Thoracic aorta (tissue), 2 donors: Measurements from ENCODE around the gene TEX11. TPM values are rescaled to one million over a fixed set of nuclear protein-coding genes. Genes with fewer than 3 reads are reported as not detected.
"Not testable (repeated sequence)": the region's sequence is repeated elsewhere in the genome, so short reads cannot be mapped to it uniquely, and the experiment has no call there.

Experiments
- ATAC-seq: fragments of 150-250 bp; one replicate; pipeline ENCODE4 v1.8.0; 2017; ENCODE audit warnings: low read depth; ENCODE audit not compliant: insufficient number of reproducible peaks, low FRiP score
- DNase-seq: peaks from one replicate; pipeline ENCODE4 v3.0.0-alpha.2; 2020; ENCODE audit warnings: low spot score
- H3K27ac ChIP-seq, 2 donors: fragments of 200-600 bp; sonication (generic); 1 replicate in 1 of 2; 2 replicates in 1 of 2; pipeline ENCODE4 v1.5.1; 2016; ENCODE audit warnings: mild to moderate bottlenecking in 2 of 2, moderate library complexity in 2 of 2
- H3K27me3 ChIP-seq: fragments of 200-600 bp; sonication (generic); replicated peaks from 2 replicates; pipeline ENCODE4 v1.6.0; 2016; ENCODE audit warnings: mild to moderate bottlenecking; ENCODE audit not compliant: insufficient read depth
- H3K36me3 ChIP-seq: fragments of 200-600 bp; sonication (generic); one replicate; pipeline ENCODE4 v1.5.1; 2016
- H3K4me1 ChIP-seq, 2 donors: fragments of 200-600 bp; sonication (generic); 1 replicate in 1 of 2; 2 replicates in 1 of 2; pipeline versions ENCODE4 v1.5.1 to v1.6.0; 2016; ENCODE audit warnings: low read depth in 2 of 2, mild to moderate bottlenecking in 1 of 2; ENCODE audit not compliant: control insufficient read depth in 1 of 2
- H3K4me3 ChIP-seq: fragments of 200-600 bp; sonication (generic); 2 replicates; pipeline ENCODE4 v1.5.1; 2016; ENCODE audit warnings: mild to moderate bottlenecking
- H3K9me3 ChIP-seq: fragments of 200-600 bp; sonication (generic); 2 replicates; pipeline ENCODE4 v1.5.1; 2016
- CTCF ChIP-seq: fragments of 200-600 bp; sonication (generic); IDR thresholded peaks from one replicate; pipeline ENCODE4 v1.5.1; 2019; ENCODE audit warnings: antibody characterized with exemption
- total RNA-seq, 2 donors: library from RNA; depleted of rRNA; stranded (reverse); fragments of >200 nt; gene quantifications; one replicate each; pipeline versions ENCODE4 v1.1.0 to v1.2.3, GENCODE V29; 2016

TEX11 gene
- total RNA-seq, 2 donors from 2014 or later: not detected

- ATAC-seq (no peak), DNase-seq (no peak)
- TF ChIP-seq CTCF: no peak
- H3K36me3 ChIP-seq: no peaks in the 10 kb centered on the region
- H3K27ac ChIP-seq: no peak overlapping the region
- no peaks in the 10 kb centered on the region for H3K9me3 ChIP-seq
- no peaks in the 10 kb centered on the region for H3K4me1 ChIP-seq
- H3K4me3 ChIP-seq: no peak overlapping the region
- H3K27me3 ChIP-seq: no peaks in the 10 kb centered on the region
Measured at GRCh38 chrX:70605352-70605751, 303.2 kb downstream of the TEX11 start.

DNA sequence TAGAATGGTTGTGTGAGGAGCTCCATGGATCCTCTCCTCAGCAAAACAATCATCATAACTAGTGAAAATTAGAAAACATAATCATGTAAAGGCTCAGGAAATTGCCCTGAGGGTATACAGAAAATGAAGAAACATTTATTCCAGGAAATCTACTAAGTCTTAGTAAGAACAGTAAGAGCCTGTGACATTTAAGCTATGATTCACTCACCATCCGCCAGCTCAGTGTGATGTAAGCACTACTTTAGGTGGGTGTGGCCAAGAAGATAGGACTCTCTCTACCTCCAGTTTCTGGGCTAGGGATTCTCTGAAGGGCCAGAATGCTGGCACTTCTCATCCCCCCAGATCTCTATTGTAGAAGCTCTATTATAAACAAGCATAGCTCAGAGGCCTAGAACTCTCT lies 316.4 kb downstream of the TEX11 start:
- TF ChIP-seq CTCF: no peak
- Histone ChIP-seq H3K4me3 (no peak overlapping the region), H3K36me3 (no peaks in the 10 kb centered on the region), H3K27ac (no peak overlapping the region), H3K9me3 (no peaks in the 10 kb centered on the region), H3K4me1 (no peaks in the 10 kb centered on the region), H3K27me3 (no peaks in the 10 kb centered on the region)
- ATAC-seq (no peak), DNase-seq (no peak)

DNA sequence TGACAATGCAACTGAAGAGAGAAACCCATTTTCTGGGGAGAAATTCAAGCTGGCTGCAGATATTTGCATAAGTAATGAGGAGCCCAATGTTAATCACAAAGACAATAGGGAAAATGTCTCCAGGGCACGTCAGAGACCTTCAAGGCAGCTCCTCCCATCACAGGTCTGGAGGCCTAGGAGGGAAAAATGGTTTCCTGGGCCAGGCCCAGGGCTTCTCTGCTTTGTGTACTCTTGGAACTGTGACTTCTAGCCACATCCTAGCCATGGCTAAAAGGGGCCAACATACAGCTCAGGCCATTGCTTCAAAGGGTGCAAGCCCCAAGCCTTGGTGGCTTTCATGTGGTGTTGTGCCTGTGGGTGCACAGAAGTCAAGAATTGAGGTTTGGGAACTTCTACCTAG lies 321.4 kb downstream of the TEX11 start:
- not testable (repeated sequence) for H3K9me3 ChIP-seq, H3K27me3 ChIP-seq, ATAC-seq, H3K36me3 ChIP-seq, H3K4me3 ChIP-seq, H3K27ac ChIP-seq, H3K4me1 ChIP-seq, DNase-seq

- Histone ChIP-seq H3K4me3 (no peak overlapping the region), H3K4me1 (no peaks in the 10 kb centered on the region), H3K27ac (no peak overlapping the region), H3K9me3 (no peaks in the 10 kb centered on the region), H3K27me3 (no peaks in the 10 kb centered on the region), H3K36me3 (no peaks in the 10 kb centered on the region)
- no peak for TF ChIP-seq CTCF
- DNase-seq (no peak), ATAC-seq (no peak)
Measured at GRCh38 chrX:70577442-70577841, 331.1 kb downstream of the TEX11 start.

DNA sequence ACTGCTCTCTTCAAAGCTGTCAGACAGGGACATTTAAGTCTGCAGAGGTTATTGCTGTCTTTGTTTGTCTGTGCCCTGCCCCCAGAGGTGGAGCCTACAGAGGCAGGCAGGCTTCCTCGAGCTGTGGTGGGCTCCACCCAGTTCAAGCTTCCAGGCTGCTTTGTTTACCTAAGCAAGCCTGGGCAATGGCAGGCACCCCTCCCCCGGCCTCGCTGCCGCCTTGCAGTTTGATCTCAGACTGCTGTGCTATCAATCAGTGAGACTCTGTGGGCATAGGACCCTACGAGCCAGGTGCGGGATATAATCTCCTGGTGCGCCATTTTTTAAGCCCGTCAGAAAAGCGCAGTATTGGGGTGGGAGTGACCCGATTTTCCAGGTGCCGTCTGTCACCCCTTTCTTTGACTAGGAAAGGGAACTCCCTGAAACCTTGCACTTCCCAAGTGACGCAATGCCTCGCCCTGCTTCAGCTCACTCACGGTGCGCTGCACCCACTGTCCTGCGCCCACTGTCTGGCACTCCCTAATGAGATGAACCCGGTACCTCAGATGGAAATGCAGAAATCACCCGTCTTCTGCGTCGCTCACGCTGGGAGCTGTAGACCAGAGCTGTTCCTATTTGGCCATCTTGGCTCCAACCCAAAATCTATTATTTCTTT lies 338.5 kb downstream of the TEX11 start:
- H3K9me3 ChIP-seq, H3K27me3 ChIP-seq, DNase-seq, H3K36me3 ChIP-seq, ATAC-seq, H3K27ac ChIP-seq, H3K4me3 ChIP-seq, H3K4me1 ChIP-seq: not testable (repeated sequence)

GRCh38 chrX:70554948-70555347 lies 353.6 kb downstream of the TEX11 start:
- no peak for ATAC-seq
- H3K36me3 ChIP-seq: no peaks in the 10 kb centered on the region
- H3K27ac ChIP-seq: no peak overlapping the region
- no peaks in the 10 kb centered on the region for H3K27me3 ChIP-seq
- no peak for DNase-seq
- no peaks in the 10 kb centered on the region for H3K4me1 ChIP-seq
- no peak for TF ChIP-seq CTCF
- no peak overlapping the region for H3K4me3 ChIP-seq
- no peaks in the 10 kb centered on the region for H3K9me3 ChIP-seq
